ENCODE measurements around the gene GHRH. TPM values are rescaled to one million over a fixed set of nuclear protein-coding genes. Genes with fewer than 3 reads are reported as not detected.

Gene GHRH
- total RNA-seq, 1 donor from 2014 or later = not detected

GRCh38 chr20:37236462-37236861, 25.2 kb downstream of the GHRH start:
- Mint-ChIP-seq H3K27me3 (ENCODE audit: low read depth) (no peaks in the 10 kb centered on the region), H3K36me3 (peaks cover 40% of the 10 kb centered on the region), H3K4me1 (no peaks in the 10 kb centered on the region), H3K4me3 (no peak overlapping the region), H3K27ac (no peak overlapping the region), H3K9me3 (no peaks in the 10 kb centered on the region)
- no peak for DNase-seq (ENCODE audit: low spot score in 2 of 2, unreplicated experiment in 2 of 2)
- TF ChIP-seq CTCF (IDR thresholded peaks at IDR 0.05; ENCODE audit: unreplicated experiment) = no peak

- DNase-seq (ENCODE audit: low spot score in 2 of 2, unreplicated experiment in 2 of 2) = no peak
- H3K27ac Mint-ChIP-seq = no peak overlapping the region
- TF ChIP-seq CTCF (IDR thresholded peaks at IDR 0.05; ENCODE audit: unreplicated experiment) = no peak
- peaks cover 43% of the 10 kb centered on the region for H3K36me3 Mint-ChIP-seq
- H3K4me1 Mint-ChIP-seq = no peaks in the 10 kb centered on the region
- H3K4me3 Mint-ChIP-seq = no peak overlapping the region
- no peaks in the 10 kb centered on the region for H3K9me3 Mint-ChIP-seq
- H3K27me3 Mint-ChIP-seq (ENCODE audit: low read depth) = no peaks in the 10 kb centered on the region
Observed at GRCh38 chr20:37235065-37235464, 26.5 kb downstream of the GHRH start.

DNA sequence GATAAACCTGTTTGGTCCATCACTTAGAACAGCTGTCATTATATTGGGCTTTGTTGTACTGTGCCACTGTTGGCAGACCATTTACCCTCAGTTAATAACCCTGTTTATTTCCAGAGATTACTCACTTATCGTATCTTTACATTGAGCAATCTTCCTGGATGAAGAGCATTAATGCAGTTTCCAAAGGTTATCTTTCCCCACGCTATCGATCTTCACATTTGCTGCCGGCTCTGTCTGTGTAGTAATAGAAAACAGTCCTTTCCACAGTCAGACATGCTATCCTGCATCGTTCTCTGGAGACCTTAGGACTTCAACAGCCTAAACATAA, 27.4 kb downstream of the GHRH start:
- Mint-ChIP-seq H3K27ac (no peak overlapping the region), H3K9me3 (no peaks in the 10 kb centered on the region), H3K4me3 (no peak overlapping the region), H3K27me3 (ENCODE audit: low read depth) (no peaks in the 10 kb centered on the region), H3K4me1 (no peaks in the 10 kb centered on the region), H3K36me3 (peaks cover 49% of the 10 kb centered on the region)
- no peak for DNase-seq (ENCODE audit: low spot score in 2 of 2, unreplicated experiment in 2 of 2)
- TF ChIP-seq CTCF (IDR thresholded peaks at IDR 0.05; ENCODE audit: unreplicated experiment) = no peak

- no peak for DNase-seq (ENCODE audit: low spot score in 2 of 2, unreplicated experiment in 2 of 2)
- H3K4me3 Mint-ChIP-seq = no peak overlapping the region
- H3K27ac Mint-ChIP-seq = no peak overlapping the region
- H3K36me3 Mint-ChIP-seq = peaks cover 52% of the 10 kb centered on the region
- no peaks in the 10 kb centered on the region for H3K9me3 Mint-ChIP-seq
- TF ChIP-seq CTCF (IDR thresholded peaks at IDR 0.05; ENCODE audit: unreplicated experiment) = no peak
- no peaks in the 10 kb centered on the region for H3K4me1 Mint-ChIP-seq
- no peaks in the 10 kb centered on the region for H3K27me3 Mint-ChIP-seq (ENCODE audit: low read depth)
Observed at GRCh38 chr20:37233548-37234253, 27.9 kb downstream of the GHRH start.

DNA sequence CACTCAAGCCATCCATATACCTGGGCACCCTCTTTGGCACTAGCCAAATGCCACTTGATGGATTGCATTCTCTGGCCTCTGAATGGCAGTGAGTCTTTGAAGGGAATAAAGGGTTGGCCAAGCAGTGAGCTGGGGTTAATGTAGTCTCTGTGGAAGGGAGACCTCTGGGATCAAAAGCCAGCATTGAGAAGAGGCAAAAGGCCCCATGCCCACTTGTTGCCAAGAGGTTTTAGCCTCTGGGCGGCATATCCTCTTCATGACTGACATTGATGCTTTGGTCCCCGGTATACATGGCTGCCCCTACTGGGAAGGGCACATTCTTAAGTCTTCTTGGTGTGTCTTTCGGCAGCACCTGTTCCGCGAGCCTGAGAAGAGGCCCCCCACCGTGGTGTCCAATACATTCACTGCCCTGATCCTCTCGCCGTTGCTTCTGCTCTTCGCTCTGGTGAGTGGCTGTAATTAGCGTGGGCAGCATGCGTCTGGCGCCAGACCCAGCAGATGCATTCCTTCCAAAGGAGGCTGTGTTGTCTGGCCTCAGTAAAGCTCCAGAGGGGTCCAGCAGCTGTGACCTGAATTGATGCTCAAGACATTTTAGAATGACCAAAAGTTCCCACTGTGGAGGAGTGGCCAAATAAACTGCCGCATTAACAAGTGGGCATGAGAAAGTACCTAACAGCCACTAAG, 29.5 kb downstream of the GHRH start:
- DNase-seq (ENCODE audit: low spot score in 2 of 2, unreplicated experiment in 2 of 2) = no peak
- TF ChIP-seq CTCF (IDR thresholded peaks at IDR 0.05; ENCODE audit: unreplicated experiment) = no peak
- Mint-ChIP-seq H3K27ac (no peak overlapping the region), H3K4me1 (no peaks in the 10 kb centered on the region), H3K4me3 (no peak overlapping the region), H3K36me3 (peaks cover 54% of the 10 kb centered on the region), H3K9me3 (no peaks in the 10 kb centered on the region), H3K27me3 (ENCODE audit: low read depth) (no peaks in the 10 kb centered on the region)

Data from mesothelial cell of epicardium (in vitro differentiated cells).